HCT116 (cell line): ENCODE data around the gene PLA2G2F. TPM values are rescaled to one million over a fixed set of nuclear protein-coding genes. Genes with fewer than 3 reads are reported as not detected.

Source experiments
- ATAC-seq: fragments of 200-7000 bp; cut with Tn5 transposase; 2 replicates; pipeline ENCODE4 v1.9.1; 2020; ENCODE audit warnings: mild to moderate bottlenecking, moderate library complexity
- BruUV-seq: library from RNA; stranded (reverse); fragments of 400-500 nt; replicated peaks from 2 replicates; lab custom pipeline; 2021; lab: Mats Ljungman, UMichigan
- CTCF ChIA-PET: fragments of 300-600 bp; sonication (Branson Sonifier 250); formaldehyde crosslinking; loops from one replicate; lab custom pipeline; 2021; ENCODE audit warnings: antibody characterized with exemption; lab: Charles Lee
- POLR2A ChIA-PET: fragments of 300-600, 350-600 bp; sonication (Branson Sonifier 250); formaldehyde crosslinking; loops from one replicate; lab custom pipeline; 2021; ENCODE audit warnings: antibody characterized with exemption; lab: Charles Lee
- RAD21 ChIA-PET, 2 experiments: fragments of 300-600 bp; sonication (Branson Sonifier 250); formaldehyde crosslinking; loops; one replicate each; lab custom pipeline; 2023; ENCODE audit warnings: low total read pairs in 2 of 2; ENCODE audit not compliant: uncharacterized antibody in 2 of 2, unreplicated experiment in 2 of 2, low non-redundant PET in 1 of 2; lab: Charles Lee
- DNase-seq: peaks from one replicate; pipeline ENCODE4 v3.0.0-alpha.2; 2010; ENCODE audit warnings: low read depth, low spot score
- H2AFZ ChIP-seq: fragments of 200-600 bp; shearing (Covaris generic), sonication (generic); 2 replicates; pipeline ENCODE4 v1.6.1; 2017; ENCODE audit warnings: low read depth, mixed run types, mixed read lengths, antibody characterized with exemption, low read length; ENCODE audit not compliant: poor library complexity, severe bottlenecking
- H3K27ac ChIP-seq: 2 replicates; pipeline ENCODE4 v1.5.1; 2012; ENCODE audit warnings: low read depth, low read length
- H3K27me3 ChIP-seq: fragments of 200-600 bp; sonication (generic); 2 replicates; pipeline ENCODE4 v1.6.1; 2016; ENCODE audit warnings: mixed run types, low read length, mixed read lengths; ENCODE audit not compliant: insufficient read depth
- H3K36me3 ChIP-seq, 2 experiments: fragments of 200-500 bp in 1 of 2; fragments of 200-600 bp in 1 of 2; sonication (Bioruptor generic) in 1 of 2; sonication (generic) in 1 of 2; 2 replicates each; pipeline versions ENCODE4 v1.5.1 to v1.6.1; 2014 to 2016; ENCODE audit warnings: low read length in 2 of 2, inconsistent platforms in 1 of 2, mixed read lengths in 1 of 2, mixed run types in 1 of 2; ENCODE audit not compliant: insufficient read depth in 2 of 2, control insufficient read depth in 1 of 2
- H3K4me1 ChIP-seq, 2 experiments: fragments of 200-600 bp in 1 of 2; sonication (generic) in 1 of 2; 2 replicates each; pipeline versions ENCODE4 v1.5.1 to v1.6.1; 2012 to 2017; ENCODE audit warnings: low read length in 2 of 2, inconsistent platforms in 1 of 2, mild to moderate bottlenecking in 1 of 2, mixed read lengths in 1 of 2, mixed run types in 1 of 2, moderate library complexity in 1 of 2; ENCODE audit not compliant: insufficient read depth in 2 of 2, control insufficient read depth in 1 of 2
- H3K4me2 ChIP-seq: fragments of 200-600 bp; sonication (generic); 2 replicates; pipeline ENCODE4 v1.6.1; 2017; ENCODE audit warnings: mixed run types, low read length, mixed read lengths
- H3K4me3 ChIP-seq, 2 experiments: fragments of 200-600 bp in 1 of 2; sonication (generic) in 1 of 2; replicated peaks in 1 of 2; 2 replicates each; pipeline ENCODE4 v1.5.1; 2011 to 2016; ENCODE audit warnings: low read length in 2 of 2, control low read depth in 1 of 2, low read depth in 1 of 2, mild to moderate bottlenecking in 1 of 2, mixed read lengths in 1 of 2, mixed run types in 1 of 2
- H3K79me2 ChIP-seq: fragments of 200-600 bp; sonication (generic); 2 replicates; pipeline ENCODE4 v1.6.1; 2017; ENCODE audit warnings: mild to moderate bottlenecking, mixed run types, low read length, moderate library complexity, mixed read lengths; ENCODE audit not compliant: insufficient read depth
- H3K9ac ChIP-seq: fragments of 200-600 bp; sonication (generic); 2 replicates; pipeline ENCODE4 v1.6.1; 2016; ENCODE audit warnings: low read length, mixed read lengths
- H3K9me2 ChIP-seq: fragments of 200-600 bp; sonication (generic), shearing (Covaris generic); 2 replicates; pipeline ENCODE4 v1.6.1; 2017; ENCODE audit warnings: mixed run types, mild to moderate bottlenecking, moderate library complexity; ENCODE audit not compliant: insufficient read depth
- H3K9me3 ChIP-seq, 2 experiments: fragments of 200-500 bp in 1 of 2; fragments of 200-600 bp in 1 of 2; sonication (Bioruptor generic) in 1 of 2; sonication (generic) in 1 of 2; 2 replicates each; pipeline ENCODE4 v1.6.1; 2014 to 2017; ENCODE audit warnings: low read length in 2 of 2, mixed read lengths in 2 of 2, inconsistent platforms in 1 of 2, low read depth in 1 of 2, mild to moderate bottlenecking in 1 of 2, mixed run types in 1 of 2, moderate library complexity in 1 of 2; ENCODE audit not compliant: control insufficient read depth in 1 of 2, insufficient read depth in 1 of 2
- H4K20me1 ChIP-seq: fragments of 200-600 bp; sonication (generic), shearing (Covaris generic); 2 replicates; pipeline ENCODE4 v1.6.1; 2017; ENCODE audit warnings: mixed run types, mild to moderate bottlenecking, moderate library complexity; ENCODE audit not compliant: insufficient read depth
- CBX3 ChIP-seq: IDR thresholded peaks from 2 replicates; pipeline ENCODE4 v1.6.1; 2012; ENCODE audit warnings: low read depth
- CEBPB ChIP-seq: IDR thresholded peaks from 2 replicates; pipeline ENCODE4 v1.6.1; 2012; ENCODE audit warnings: low read depth
- EGR1 ChIP-seq: IDR thresholded peaks from 2 replicates; pipeline ENCODE4 v1.6.1; 2012; ENCODE audit warnings: low read depth
- ELF1 ChIP-seq: IDR thresholded peaks from 2 replicates; pipeline ENCODE4 v1.6.1; 2012; ENCODE audit warnings: low read depth, borderline replicate concordance
- EZH2 ChIP-seq: fragments of 200-600 bp; sonication (generic); IDR thresholded peaks from 2 replicates; pipeline ENCODE4 v1.6.1; 2017; ENCODE audit warnings: antibody characterized with exemption, mixed run types
- POLR2AphosphoS5 ChIP-seq: IDR thresholded peaks from 2 replicates; pipeline ENCODE4 v1.6.1; 2011; ENCODE audit warnings: mild to moderate bottlenecking, low read depth, low read length, moderate library complexity
- RAD21 ChIP-seq: IDR thresholded peaks from 2 replicates; pipeline ENCODE4 v1.6.1; 2012; ENCODE audit warnings: low read depth, mild to moderate bottlenecking
- SIN3A ChIP-seq: IDR thresholded peaks from 2 replicates; pipeline ENCODE4 v1.6.1; 2012; ENCODE audit warnings: low read depth
- SRF ChIP-seq: IDR thresholded peaks from 2 replicates; pipeline ENCODE4 v1.6.1; 2012; ENCODE audit warnings: low read depth
- TCF7L2 ChIP-seq: IDR thresholded peaks from 2 replicates; pipeline ENCODE4 v1.7.0; 2011; ENCODE audit warnings: borderline replicate concordance, inconsistent platforms; ENCODE audit not compliant: insufficient read depth, insufficient read length; ENCODE audit errors: extremely low read depth
- ZFX ChIP-seq: fragments of 450-650 bp; IDR thresholded peaks from 2 replicates; pipeline ENCODE4 v1.6.1; 2017
- intact Hi-C: fragments of 100-400 bp; cut with micrococcal nuclease; formaldehyde crosslinking; loops from 2 replicates; pipeline ENCODE4 v1.10.0; 2022
- total RNA-seq: library from RNA; stranded (reverse); gene quantifications from one replicate; pipeline ENCODE4 v1.2.1, GENCODE V29; 2021; ENCODE audit not compliant: unreplicated experiment
- TF ChIP-seq, protein P1 (sequence below): IDR thresholded peaks from 2 replicates; pipeline ENCODE4 v1.6.1; 2011; ENCODE audit warnings: mild to moderate bottlenecking, low read length, moderate library complexity; ENCODE audit not compliant: insufficient replicate concordance; ENCODE audit errors: extremely low read depth
- TF ChIP-seq, protein P2 (sequence below): IDR thresholded peaks from 2 replicates; pipeline ENCODE4 v1.6.1; 2012; ENCODE audit warnings: low read depth
- TF ChIP-seq, protein P3 (sequence below), 3 experiments: fragments of 200-600 bp in 1 of 3; sonication (generic) in 1 of 3; IDR thresholded peaks in 2 of 3; conservative IDR thresholded peaks in 1 of 3; 2 replicates each; pipeline ENCODE4 v1.5.1; 2012 to 2017; ENCODE audit warnings: low read depth in 2 of 3, low read length in 2 of 3, antibody characterized with exemption in 1 of 3, borderline replicate concordance in 1 of 3, control low read depth in 1 of 3, mild to moderate bottlenecking in 1 of 3, mixed read lengths in 1 of 3, mixed run types in 1 of 3, moderate library complexity in 1 of 3; ENCODE audit not compliant: insufficient read depth in 1 of 3
- TF ChIP-seq, protein P4 (sequence below): IDR thresholded peaks from 2 replicates; pipeline ENCODE4 v1.6.1; 2012
- TF ChIP-seq, protein P5 (sequence below): IDR thresholded peaks from 2 replicates; pipeline ENCODE4 v1.6.1; 2012

PLA2G2F gene
- total RNA-seq, 1 experiment from 2014 or later = 0.12 TPM

DNA sequence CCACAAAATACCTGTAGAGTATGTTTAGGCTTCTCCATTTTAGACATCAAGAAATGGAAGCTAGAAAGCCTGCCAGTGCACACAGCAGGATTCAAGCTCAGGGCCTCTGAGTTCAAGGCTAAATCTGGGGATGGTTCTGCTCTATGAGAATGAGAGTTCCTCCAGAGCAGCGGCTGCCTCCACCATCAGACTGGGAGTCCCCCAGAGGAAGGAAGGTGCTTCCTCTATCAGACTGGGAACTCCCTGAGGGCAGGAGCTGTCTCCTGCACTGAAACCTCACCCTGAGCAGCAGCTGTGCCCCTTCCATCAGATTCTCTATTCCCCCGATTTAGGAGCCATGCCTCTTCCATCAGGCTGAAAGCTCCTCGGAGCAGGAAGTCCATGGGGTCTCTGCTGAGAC, 49.0 kb upstream of the PLA2G2F start (continued):
- TF ChIP-seq CEBPB (no peak), EZH2 (no peak), ELF1 (no peak), TCF7L2 (no peak), CBX3 (no peak)
- TF ChIP-seq, protein P1, sequence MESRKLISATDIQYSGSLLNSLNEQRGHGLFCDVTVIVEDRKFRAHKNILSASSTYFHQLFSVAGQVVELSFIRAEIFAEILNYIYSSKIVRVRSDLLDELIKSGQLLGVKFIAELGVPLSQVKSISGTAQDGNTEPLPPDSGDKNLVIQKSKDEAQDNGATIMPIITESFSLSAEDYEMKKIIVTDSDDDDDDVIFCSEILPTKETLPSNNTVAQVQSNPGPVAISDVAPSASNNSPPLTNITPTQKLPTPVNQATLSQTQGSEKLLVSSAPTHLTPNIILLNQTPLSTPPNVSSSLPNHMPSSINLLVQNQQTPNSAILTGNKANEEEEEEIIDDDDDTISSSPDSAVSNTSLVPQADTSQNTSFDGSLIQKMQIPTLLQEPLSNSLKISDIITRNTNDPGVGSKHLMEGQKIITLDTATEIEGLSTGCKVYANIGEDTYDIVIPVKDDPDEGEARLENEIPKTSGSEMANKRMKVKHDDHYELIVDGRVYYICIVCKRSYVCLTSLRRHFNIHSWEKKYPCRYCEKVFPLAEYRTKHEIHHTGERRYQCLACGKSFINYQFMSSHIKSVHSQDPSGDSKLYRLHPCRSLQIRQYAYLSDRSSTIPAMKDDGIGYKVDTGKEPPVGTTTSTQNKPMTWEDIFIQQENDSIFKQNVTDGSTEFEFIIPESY = no peak
- TF ChIP-seq, all 23 proteins: peak for 0

DNA sequence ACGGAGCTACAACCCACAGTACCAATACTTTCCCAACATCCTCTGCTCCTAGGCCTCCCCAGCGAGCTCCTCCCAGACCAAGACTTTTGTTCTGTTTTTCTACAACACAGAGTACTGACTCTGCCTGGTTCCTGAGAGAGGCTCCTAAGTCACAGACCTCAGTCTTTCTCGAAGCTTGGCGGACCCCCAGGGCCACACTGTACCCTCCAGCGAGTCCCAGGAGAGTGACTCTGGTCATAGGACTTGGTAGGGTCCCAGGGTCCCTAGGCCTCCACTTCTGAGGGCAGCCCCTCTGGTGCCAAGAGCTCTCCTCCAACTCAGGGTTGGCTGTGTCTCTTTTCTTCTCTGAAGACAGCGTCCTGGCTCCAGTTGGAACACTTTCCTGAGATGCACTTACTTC, 48.5 kb upstream of the PLA2G2F start:
- CTCF ChIA-PET = no interaction called here
- Histone ChIP-seq H3K9me3 (no peaks in the 10 kb centered on the region), H2AFZ (no peak overlapping the region), H3K27me3 (peaks cover 10% of the 10 kb centered on the region; the same call in 1 of the 2 replicates), H3K9me2 (no peaks in the 10 kb centered on the region), H4K20me1 (no peaks in the 10 kb centered on the region), H3K4me2 (no peak overlapping the region), H3K36me3 (no peaks in the 10 kb centered on the region), H3K4me1 (no peaks in the 10 kb centered on the region), H3K4me3 (no peak overlapping the region), H3K27ac (no peak overlapping the region), H3K79me2 (no peaks in the 10 kb centered on the region), H3K9ac (no peak overlapping the region)
- DNase-seq (no peak), ATAC-seq (no peak)
- no TSS peak for BruUV-seq
- RAD21 ChIA-PET = no interaction called here
- POLR2A ChIA-PET = no interaction called here
- intact Hi-C loops = no loop called here
- TF ChIP-seq EGR1 (no peak), POLR2AphosphoS5 (no peak), SIN3A (no peak), SRF (no peak), ZFX (no peak), RAD21 (no peak)
- TF ChIP-seq, protein P2, sequence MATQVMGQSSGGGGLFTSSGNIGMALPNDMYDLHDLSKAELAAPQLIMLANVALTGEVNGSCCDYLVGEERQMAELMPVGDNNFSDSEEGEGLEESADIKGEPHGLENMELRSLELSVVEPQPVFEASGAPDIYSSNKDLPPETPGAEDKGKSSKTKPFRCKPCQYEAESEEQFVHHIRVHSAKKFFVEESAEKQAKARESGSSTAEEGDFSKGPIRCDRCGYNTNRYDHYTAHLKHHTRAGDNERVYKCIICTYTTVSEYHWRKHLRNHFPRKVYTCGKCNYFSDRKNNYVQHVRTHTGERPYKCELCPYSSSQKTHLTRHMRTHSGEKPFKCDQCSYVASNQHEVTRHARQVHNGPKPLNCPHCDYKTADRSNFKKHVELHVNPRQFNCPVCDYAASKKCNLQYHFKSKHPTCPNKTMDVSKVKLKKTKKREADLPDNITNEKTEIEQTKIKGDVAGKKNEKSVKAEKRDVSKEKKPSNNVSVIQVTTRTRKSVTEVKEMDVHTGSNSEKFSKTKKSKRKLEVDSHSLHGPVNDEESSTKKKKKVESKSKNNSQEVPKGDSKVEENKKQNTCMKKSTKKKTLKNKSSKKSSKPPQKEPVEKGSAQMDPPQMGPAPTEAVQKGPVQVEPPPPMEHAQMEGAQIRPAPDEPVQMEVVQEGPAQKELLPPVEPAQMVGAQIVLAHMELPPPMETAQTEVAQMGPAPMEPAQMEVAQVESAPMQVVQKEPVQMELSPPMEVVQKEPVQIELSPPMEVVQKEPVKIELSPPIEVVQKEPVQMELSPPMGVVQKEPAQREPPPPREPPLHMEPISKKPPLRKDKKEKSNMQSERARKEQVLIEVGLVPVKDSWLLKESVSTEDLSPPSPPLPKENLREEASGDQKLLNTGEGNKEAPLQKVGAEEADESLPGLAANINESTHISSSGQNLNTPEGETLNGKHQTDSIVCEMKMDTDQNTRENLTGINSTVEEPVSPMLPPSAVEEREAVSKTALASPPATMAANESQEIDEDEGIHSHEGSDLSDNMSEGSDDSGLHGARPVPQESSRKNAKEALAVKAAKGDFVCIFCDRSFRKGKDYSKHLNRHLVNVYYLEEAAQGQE = no peak
- TF ChIP-seq, protein P3, sequence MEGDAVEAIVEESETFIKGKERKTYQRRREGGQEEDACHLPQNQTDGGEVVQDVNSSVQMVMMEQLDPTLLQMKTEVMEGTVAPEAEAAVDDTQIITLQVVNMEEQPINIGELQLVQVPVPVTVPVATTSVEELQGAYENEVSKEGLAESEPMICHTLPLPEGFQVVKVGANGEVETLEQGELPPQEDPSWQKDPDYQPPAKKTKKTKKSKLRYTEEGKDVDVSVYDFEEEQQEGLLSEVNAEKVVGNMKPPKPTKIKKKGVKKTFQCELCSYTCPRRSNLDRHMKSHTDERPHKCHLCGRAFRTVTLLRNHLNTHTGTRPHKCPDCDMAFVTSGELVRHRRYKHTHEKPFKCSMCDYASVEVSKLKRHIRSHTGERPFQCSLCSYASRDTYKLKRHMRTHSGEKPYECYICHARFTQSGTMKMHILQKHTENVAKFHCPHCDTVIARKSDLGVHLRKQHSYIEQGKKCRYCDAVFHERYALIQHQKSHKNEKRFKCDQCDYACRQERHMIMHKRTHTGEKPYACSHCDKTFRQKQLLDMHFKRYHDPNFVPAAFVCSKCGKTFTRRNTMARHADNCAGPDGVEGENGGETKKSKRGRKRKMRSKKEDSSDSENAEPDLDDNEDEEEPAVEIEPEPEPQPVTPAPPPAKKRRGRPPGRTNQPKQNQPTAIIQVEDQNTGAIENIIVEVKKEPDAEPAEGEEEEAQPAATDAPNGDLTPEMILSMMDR (IDR thresholded peaks at IDR 0.05 in 2 of 3, conservative IDR thresholded peaks at IDR 0.05 in 1 of 3; ENCODE audit: borderline replicate concordance in 1 of 3, insufficient read depth in 1 of 3, low read depth in 2 of 3, low read length in 2 of 3) = no peak
- TF ChIP-seq, protein P4, sequence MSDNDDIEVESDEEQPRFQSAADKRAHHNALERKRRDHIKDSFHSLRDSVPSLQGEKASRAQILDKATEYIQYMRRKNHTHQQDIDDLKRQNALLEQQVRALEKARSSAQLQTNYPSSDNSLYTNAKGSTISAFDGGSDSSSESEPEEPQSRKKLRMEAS = no peak
- TF ChIP-seq, protein P1 = no peak
- TF ChIP-seq, protein P5, sequence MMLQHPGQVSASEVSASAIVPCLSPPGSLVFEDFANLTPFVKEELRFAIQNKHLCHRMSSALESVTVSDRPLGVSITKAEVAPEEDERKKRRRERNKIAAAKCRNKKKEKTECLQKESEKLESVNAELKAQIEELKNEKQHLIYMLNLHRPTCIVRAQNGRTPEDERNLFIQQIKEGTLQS = no peak
